Measurements from ENCODE around the gene FGD5.

Gene FGD5

DNA sequence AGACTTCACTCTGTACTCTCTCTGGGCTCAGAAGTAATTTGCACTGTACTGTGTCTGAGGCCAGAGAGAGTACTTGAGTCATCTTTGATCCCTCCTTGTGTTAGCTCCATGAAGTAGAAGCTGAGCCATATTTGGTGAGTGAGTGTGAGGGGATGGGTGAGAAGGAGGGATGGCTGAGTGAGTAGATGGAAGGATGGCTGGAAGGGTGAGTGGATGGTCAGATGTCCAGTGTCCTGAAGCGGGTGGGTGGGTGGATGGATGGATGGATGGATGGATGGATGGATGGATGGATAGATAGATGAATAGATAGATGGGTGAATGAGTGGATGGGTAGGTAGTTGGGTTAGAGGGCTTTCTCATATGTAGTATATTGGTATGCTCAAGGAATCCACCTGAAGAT, 39.3 kb downstream of the FGD5 start:
- DNase-seq, result no peak

DNA sequence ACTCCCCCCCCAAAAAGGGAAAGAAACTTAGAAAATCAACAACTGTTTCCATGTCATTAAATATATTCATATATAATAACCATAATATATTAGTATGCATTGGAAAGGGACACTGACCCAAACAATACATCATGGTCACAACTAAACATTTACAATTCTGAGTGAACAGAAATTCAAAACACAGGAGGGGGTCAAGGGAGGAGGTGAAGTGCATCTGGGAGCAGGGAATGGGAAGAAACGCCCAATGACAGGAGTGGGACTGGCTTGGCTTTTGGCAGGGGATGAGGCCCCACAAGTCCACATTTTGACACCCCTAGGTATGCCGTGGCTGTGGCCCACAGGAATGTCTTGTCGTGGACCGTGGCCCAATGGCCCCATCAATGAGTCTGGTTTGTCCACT, 41.1 kb downstream of the FGD5 start:
- no peak for DNase-seq

GRCh38 chr3:14861031-14861430, 42.3 kb downstream of the FGD5 start:
- DNase-seq, result no peak

- DNase-seq, result no peak
These were observed 42.9 kb downstream of the FGD5 start for GRCh38 chr3:14861446-14862302.

DNA sequence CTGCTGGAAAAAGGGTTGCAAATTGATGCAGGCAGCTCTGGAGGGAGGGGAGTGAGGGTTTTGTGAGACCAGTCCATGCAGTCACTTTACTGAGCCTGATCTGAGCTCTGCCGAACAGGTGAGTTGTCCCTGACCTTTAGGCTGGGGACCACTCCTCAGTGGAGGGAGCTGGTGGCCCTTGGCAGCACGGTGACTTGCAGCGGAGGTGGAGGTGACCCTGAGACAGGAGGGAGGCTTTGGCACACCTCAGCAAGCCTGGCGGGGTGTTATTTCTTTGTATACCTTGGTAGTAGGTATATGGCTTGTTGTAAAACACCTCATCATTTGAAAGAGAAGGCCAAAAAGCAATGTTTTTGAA, 43.5 kb downstream of the FGD5 start:
- DNase-seq, result no peak

GRCh38 chr3:14862661-14863230, 44.0 kb downstream of the FGD5 start:
- no peak for DNase-seq

- DNase-seq, result no peak
These were observed 44.8 kb downstream of the FGD5 start for GRCh38 chr3:14863333-14864100.

GRCh38 chr3:14864131-14864530, 45.4 kb downstream of the FGD5 start:
- no peak for DNase-seq

DNA sequence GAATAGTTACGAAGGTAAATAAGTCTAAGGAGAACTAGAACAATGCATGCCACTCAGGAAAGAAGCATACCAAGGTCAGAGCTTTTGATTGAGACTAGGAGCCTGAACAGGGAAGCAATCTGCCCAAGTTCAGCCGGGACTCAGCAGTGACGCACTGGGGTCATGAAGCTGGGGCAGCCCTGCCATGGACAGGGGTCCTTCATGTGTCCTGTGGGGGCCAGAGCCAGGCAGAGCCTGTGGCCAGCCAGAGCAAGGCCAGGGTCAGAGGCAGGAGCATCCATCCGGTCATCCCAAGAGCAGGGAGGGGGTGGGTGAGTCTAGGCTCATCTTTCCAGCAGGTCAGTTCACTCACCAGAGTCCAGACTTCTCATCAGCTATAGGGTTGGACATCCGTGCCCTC, 47.9 kb downstream of the FGD5 start:
- DNase-seq, result no peak

DNA sequence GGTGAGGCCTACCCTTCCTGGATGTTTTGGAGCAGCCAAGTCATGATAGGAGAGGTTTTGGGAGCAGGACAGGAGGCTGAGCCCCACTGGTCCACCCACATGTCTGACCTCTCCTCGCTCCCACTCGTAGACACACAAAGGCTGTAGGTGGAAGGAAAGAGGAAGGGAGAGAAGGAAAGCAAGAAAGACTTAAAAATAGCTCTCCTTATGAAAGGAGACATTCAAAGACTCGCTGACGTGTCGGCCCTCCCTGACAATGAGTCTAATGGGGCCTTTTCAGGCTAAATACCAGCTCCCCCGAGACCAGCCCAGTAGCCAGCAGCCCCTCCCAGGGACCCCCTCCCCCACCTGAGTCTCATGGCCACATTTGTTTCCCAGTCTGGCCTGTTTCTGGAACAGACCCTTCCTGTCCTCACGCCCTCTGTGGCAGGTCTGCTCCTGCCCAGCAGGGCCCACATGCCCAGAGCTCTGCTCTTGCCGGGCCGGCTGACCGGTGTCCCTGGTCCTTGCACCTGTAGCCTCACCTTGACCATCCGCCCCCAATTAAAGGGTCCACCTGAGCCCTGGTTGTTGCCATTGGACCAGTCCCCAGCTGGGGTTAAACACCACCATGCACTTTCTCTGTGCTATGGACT, 49.3 kb downstream of the FGD5 start:
- no peak for DNase-seq

- DNase-seq, result no peak
These were observed 51.4 kb downstream of the FGD5 start for GRCh38 chr3:14869917-14870782.

DNA sequence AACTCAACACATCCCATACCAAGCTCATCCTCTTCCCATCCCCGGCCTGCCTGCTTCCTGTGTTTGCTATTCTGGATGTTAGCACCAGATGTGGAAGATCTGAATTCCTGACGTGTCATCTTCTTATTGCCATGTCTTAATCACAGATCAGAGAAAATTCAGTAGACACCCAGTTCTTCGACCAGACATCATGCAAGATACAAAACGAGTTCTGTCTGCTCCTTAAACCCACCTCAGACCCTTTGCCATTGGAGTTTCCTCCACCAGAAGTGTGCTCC, 52.0 kb downstream of the FGD5 start:
- DNase-seq, result no peak

GRCh38 chr3:14871456-14872200, 52.9 kb downstream of the FGD5 start:
- DNase-seq, result no peak

- DNase-seq, result no peak
These were observed 53.9 kb downstream of the FGD5 start for GRCh38 chr3:14872706-14873105.

DNA sequence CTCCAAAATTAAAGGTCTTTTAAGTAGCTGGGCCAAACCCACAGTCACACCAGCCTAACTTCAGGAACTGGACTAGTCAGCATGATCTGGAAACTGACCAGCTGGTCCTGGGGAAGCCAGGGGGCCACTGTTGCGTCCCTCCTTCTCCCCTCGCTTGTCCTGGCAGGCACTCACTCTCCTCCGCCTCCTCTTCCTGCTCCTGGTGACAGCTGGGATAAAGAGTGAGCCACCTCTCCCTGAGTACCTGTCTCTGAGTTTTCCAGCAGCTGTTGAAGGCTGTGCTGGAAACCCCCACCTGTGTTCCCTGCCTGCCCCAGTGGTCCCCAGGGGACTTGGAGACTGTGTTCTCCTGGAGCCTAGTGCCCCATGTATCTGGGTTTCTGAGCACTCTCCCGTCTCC, 56.0 kb downstream of the FGD5 start:
- DNase-seq, result no peak

- DNase-seq, result no peak
These were observed 56.8 kb downstream of the FGD5 start for GRCh38 chr3:14875411-14876175.

DNA sequence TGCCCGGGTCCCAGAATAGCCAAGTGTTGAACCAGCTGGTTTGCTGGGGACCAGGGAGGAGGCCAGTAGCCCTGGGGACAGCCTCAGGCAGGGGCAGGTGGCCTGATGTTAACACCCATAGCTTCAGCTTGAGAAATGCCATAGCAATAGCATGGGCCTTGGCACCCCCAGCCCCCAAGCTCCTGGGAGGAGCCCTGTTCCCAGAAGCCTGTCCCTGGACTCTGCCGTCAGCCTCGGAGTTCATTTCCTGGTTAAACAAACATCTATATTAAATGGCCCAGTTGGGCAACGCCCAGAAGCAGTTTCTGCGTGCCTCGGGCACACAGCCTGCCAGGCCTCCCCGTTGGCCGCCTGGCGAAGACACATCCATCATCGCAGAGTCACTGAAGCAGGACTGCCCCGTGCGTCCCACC, 58.2 kb downstream of the FGD5 start:
- DNase-seq, result no peak

DNA sequence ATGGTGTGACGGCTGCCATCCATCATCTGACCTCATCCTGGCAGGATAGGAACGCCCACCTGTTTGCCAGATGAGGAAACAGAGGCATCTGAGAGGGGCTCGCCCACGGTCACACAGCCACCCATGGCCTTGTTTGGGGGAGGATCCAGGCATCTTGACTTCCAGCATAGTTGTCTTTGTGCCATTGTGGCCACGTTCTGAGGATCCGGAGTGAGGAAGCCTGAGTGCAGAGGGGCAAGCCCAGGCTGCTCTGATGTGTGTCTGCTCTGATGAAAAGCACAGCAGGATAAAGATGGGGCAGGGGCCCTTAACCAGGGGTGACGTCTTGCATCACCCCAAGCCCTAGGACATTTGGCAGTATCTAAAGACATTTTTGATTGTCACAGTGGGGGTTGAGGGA, 58.7 kb downstream of the FGD5 start:
- DNase-seq, result no peak

GRCh38 chr3:14879211-14879874, 60.6 kb downstream of the FGD5 start:
- DNase-seq, result no peak

GRCh38 chr3:14880447-14881106, 61.8 kb downstream of the FGD5 start:
- DNase-seq, result no peak
